ENCODE measurements around the gene RHBDL3. TPM values are rescaled to one million over a fixed set of nuclear protein-coding genes. Genes with fewer than 3 reads are reported as not detected.

RHBDL3 gene
- total RNA-seq, 6 donors from 2014 or later = 0.47 to 1.2 TPM; not detected in 4

GRCh38 chr17:32253117-32253611, 12.5 kb upstream of the RHBDL3 start:
- WGBS, 2 donors = 62 to 66% methylated on average over 12 of the region's 12 CpGs
- Histone ChIP-seq H3K27me3 (no peaks in the 10 kb centered on the region), H3K9me3 (no peaks in the 10 kb centered on the region), H3K36me3 (no peaks in the 10 kb centered on the region), H3K4me1 (peaks cover 0 to 3% (median 0%) of the 10 kb centered on the region in 4 donors), H3K4me3 (no peak overlapping the region), H3K27ac (no peak overlapping the region)
- no peak for TF ChIP-seq POLR2A (IDR thresholded peaks at IDR 0.05)
- TF ChIP-seq CTCF (IDR thresholded peaks at IDR 0.05) = peak; percentile 85 to 95 (median 90)
- peak; percentile 92 to 97 for ATAC-seq (ENCODE audit: low FRiP score in 2 of 2)
- peak in 1 of 2 donors; percentile 83 for DNase-seq

GRCh38 chr17:32256012-32256700, 9.5 kb upstream of the RHBDL3 start:
- DNase-seq = no peak
- no peaks in the 10 kb centered on the region for H3K27me3 ChIP-seq
- no peaks in the 10 kb centered on the region for H3K36me3 ChIP-seq
- no peak for ATAC-seq (ENCODE audit: low FRiP score in 2 of 2)
- TF ChIP-seq POLR2AphosphoS5 (IDR thresholded peaks at IDR 0.05) (no peak), POLR2A (IDR thresholded peaks at IDR 0.05) (no peak), CTCF (IDR thresholded peaks at IDR 0.05) (no peak), EP300 (IDR thresholded peaks at IDR 0.05) (no peak)
- WGBS, 2 donors = 64 to 76% methylated on average over 9 of the region's 9 CpGs
- H3K4me3 ChIP-seq = no peak overlapping the region
- no peak overlapping the region for H3K27ac ChIP-seq
- H3K4me1 ChIP-seq = peaks cover 0 to 3% (median 0%) of the 10 kb centered on the region in 4 donors
- H3K9me3 ChIP-seq = no peaks in the 10 kb centered on the region

GRCh38 chr17:32256701-32257019, 9.0 kb upstream of the RHBDL3 start:
- Histone ChIP-seq H3K27ac (no peak overlapping the region), H3K4me1 (peaks cover 0 to 4% (median 1%) of the 10 kb centered on the region in 4 donors), H3K27me3 (no peaks in the 10 kb centered on the region), H3K36me3 (no peaks in the 10 kb centered on the region), H3K9me3 (no peaks in the 10 kb centered on the region), H3K4me3 (no peak overlapping the region)
- WGBS, 2 donors = 77 to 79% methylated on average over 5 to 9 of the region's 9 CpGs
- ATAC-seq (ENCODE audit: low FRiP score in 2 of 2) = no peak
- no peak for DNase-seq
- no peak for TF ChIP-seq POLR2A (IDR thresholded peaks at IDR 0.05)
- no peak for TF ChIP-seq EP300 (IDR thresholded peaks at IDR 0.05)
- no peak for TF ChIP-seq POLR2AphosphoS5 (IDR thresholded peaks at IDR 0.05)
- TF ChIP-seq CTCF (IDR thresholded peaks at IDR 0.05) = no peak

GRCh38 chr17:32258383-32259140, 7.1 kb upstream of the RHBDL3 start:
- peaks cover 0 to 6% (median 1%) of the 10 kb centered on the region in 4 donors for H3K4me1 ChIP-seq
- no peaks in the 10 kb centered on the region for H3K27me3 ChIP-seq
- DNase-seq (no peak), ATAC-seq (ENCODE audit: low FRiP score in 2 of 2) (no peak)
- 71 to 83% methylated on average over 14 to 18 of the region's 18 CpGs for WGBS, 2 donors
- H3K9me3 ChIP-seq = no peaks in the 10 kb centered on the region
- no peak overlapping the region for H3K4me3 ChIP-seq
- no peak for TF ChIP-seq EP300 (IDR thresholded peaks at IDR 0.05)
- no peak for TF ChIP-seq POLR2A (IDR thresholded peaks at IDR 0.05)
- no peak for TF ChIP-seq CTCF (IDR thresholded peaks at IDR 0.05)
- TF ChIP-seq POLR2AphosphoS5 (IDR thresholded peaks at IDR 0.05) = no peak
- H3K27ac ChIP-seq = no peak overlapping the region
- H3K36me3 ChIP-seq = no peaks in the 10 kb centered on the region
